Activated naive CD8-positive, alpha-beta T cell (primary cell): ENCODE results near the gene ALG12.
"Not testable (repeated sequence)": the region's sequence is repeated elsewhere in the genome, so short reads cannot be mapped to it uniquely, and the experiment has no call there.

Experiments
- H3K27ac Mint-ChIP-seq: one replicate; pipeline ENCODE4 v1.8.0; 2021; ENCODE audit warnings: mixed read lengths
- H3K27me3 Mint-ChIP-seq: one replicate; pipeline ENCODE4 v1.8.0; 2021; ENCODE audit warnings: mixed read lengths
- H3K36me3 Mint-ChIP-seq: one replicate; pipeline ENCODE4 v1.8.0; 2021; ENCODE audit warnings: mixed read lengths
- H3K4me1 Mint-ChIP-seq: one replicate; pipeline ENCODE4 v1.8.0; 2021; ENCODE audit warnings: low read depth, mixed read lengths
- H3K4me3 Mint-ChIP-seq: one replicate; pipeline ENCODE4 v1.8.0; 2021; ENCODE audit warnings: mild to moderate bottlenecking, mixed read lengths
- H3K9me3 Mint-ChIP-seq: one replicate; pipeline ENCODE4 v1.8.0; 2021; ENCODE audit warnings: low read depth, mixed read lengths

The ALG12 gene

DNA sequence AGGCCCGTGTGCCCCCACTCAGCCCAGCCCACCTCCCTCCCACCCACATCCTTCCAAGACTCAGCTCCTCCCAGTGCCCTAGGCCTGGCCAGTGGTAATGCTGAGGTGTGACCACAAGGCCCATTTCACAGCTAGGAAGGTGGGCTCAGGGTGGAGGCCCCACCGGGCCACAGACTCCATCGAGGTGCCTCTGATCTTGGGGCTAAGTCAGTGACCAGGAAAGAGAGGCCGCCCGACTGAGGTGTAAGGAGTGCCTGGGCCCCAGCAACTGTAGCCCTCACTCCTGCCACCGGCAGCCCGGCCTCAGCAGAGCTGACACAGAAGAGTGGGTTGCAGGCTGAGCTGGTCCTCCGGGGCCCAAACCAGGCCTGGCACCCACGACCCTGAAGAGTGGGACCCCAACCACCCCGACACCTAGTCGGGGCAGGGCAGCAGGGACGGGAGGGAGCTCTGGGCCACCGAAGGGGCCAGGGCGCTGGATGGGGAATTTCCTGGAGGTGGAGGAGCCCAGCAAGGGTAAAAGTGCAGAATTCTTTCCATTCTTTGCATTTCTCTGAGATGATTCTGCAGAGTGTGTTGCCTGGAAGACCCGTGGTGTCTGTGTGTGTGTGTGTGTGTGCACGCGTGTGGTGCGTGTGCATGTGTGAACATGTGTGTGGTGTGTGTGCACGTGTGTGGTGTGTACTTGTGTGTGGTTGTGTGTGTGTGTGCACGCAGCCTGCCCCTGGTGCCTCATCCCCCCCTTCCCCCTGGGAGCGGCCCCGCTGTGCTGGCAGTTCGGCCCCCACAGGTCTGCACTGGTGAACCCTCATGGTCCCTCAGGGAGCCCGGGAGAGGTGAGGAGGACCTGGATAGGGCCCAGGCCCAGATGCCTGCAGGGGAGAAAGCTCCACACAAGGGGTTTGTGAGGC, 34.0 kb upstream of the ALG12 start:
- Mint-ChIP-seq H3K9me3 (no peaks in the 10 kb centered on the region), H3K27ac (no peak overlapping the region)

DNA sequence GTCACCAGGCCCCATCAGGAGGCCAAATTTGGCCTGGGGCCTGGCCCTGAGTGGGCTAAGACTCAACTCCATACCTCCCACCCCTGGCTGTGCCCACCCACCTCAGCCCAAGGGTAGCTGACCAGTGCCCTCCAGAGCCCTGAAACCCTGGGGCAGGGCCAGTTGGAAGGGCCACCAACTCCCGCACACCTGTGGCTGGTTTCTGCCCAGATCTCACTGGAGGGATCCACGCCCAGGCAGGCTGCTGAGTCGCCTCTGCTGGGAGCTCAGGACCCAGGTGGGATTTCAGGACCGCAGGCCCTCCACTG, 33.4 kb upstream of the ALG12 start:
- Mint-ChIP-seq H3K27ac (no peak overlapping the region), H3K4me3 (no peak overlapping the region), H3K9me3 (no peaks in the 10 kb centered on the region), H3K36me3 (no peaks in the 10 kb centered on the region), H3K27me3 (no peaks in the 10 kb centered on the region), H3K4me1 (no peaks in the 10 kb centered on the region)

More for the DNA sequence above, 34.0 kb upstream of the ALG12 start:
- Mint-ChIP-seq H3K27me3 (no peaks in the 10 kb centered on the region), H3K36me3 (no peaks in the 10 kb centered on the region), H3K4me3 (no peak overlapping the region), H3K4me1 (no peaks in the 10 kb centered on the region)

DNA sequence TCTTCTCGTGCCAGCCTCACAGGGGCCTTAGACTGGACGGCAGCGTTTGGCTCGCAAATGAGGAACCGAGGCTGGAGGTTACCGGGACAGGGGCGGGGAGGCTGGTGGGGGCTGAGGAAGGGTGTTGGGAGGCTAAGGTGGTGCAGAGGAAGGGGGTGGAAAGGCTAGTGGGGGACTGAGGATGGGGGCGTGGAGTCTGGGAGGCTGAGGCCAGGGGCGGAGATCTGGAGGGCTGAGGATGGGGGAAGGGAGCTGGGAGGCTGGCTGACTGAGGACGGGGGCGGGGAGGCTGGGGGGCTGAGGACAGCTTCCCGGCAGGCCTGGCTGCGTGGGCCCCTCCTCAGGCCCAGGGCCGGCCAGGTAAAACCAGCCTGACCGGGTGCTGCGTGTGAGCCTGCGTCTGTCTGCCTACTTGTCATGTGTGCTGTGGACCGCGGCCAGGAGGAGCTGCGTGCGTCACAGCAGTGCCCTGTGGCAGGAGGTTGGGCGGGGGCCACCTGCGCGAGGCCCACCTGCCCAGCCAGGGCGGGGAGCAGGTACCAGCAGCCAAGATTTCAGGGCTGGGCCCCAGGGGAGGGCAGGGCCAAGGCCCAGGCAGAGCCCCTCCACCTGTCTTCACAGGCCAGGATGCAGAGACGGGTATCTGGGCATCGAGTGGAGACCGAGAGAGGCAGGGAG, 32.9 kb upstream of the ALG12 start:
- H3K9me3 Mint-ChIP-seq, result no peaks in the 10 kb centered on the region
- peaks cover 3% of the 10 kb centered on the region for H3K4me1 Mint-ChIP-seq
- H3K27me3 Mint-ChIP-seq, result no peaks in the 10 kb centered on the region
- no peaks in the 10 kb centered on the region for H3K36me3 Mint-ChIP-seq
- H3K27ac Mint-ChIP-seq, result no peak overlapping the region
- no peak overlapping the region for H3K4me3 Mint-ChIP-seq

DNA sequence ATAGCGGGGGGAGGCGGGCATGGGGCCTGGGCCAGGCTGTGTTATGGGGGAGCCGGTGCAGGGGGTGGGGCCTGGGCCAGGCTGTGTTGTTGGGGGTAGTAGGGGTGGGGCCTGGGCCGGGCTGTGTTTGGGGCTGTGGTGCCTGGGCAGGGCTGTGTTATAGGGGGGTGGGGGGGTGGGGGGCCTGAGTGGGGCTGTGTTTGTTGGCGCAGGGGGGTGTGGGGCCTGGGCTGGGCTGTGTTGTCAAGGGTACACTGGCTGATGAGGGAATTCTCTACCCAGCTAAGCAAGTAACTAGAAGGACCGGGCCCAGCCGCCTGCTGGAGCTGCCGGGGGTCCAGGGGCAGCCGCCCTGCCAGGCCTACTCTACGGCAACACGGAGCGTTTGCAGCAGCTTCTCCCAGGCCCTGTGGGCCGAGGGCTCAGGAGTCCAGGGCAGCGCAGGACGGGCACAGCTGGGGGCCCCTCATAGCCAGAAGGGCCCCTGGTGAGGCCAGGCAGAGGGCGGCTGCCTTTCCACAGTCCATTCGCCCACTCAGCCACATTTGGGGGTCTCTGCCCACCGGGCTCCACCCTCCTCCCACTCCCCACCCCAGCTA, 32.3 kb upstream of the ALG12 start:
- Mint-ChIP-seq H3K36me3 (no peaks in the 10 kb centered on the region), H3K27me3 (no peaks in the 10 kb centered on the region), H3K27ac (no peak overlapping the region), H3K4me1 (peaks cover 9% of the 10 kb centered on the region), H3K9me3 (no peaks in the 10 kb centered on the region), H3K4me3 (no peak overlapping the region)

DNA sequence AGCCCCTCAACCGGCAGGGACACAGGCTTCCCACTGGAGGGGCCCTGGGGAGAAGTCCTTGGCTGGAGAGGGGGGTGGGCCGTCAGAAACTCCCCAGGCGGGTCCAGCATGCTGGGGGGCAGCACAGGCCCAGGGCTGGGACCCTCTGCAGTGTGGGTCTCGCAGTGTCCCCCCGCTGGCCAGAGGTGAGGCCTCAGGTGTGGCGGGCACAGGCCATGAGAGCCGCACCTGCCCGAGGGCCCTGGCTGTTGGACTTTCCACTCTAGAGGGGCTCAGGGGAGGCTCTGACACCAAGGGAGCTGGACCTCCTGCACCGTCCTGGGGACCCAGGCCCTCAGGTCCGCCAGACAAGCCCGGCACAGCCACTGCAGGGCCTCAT, 31.7 kb upstream of the ALG12 start:
- H3K4me3 Mint-ChIP-seq, result no peak overlapping the region
- H3K9me3 Mint-ChIP-seq, result no peaks in the 10 kb centered on the region
- no peaks in the 10 kb centered on the region for H3K27me3 Mint-ChIP-seq
- peaks cover 11% of the 10 kb centered on the region for H3K4me1 Mint-ChIP-seq
- H3K27ac Mint-ChIP-seq, result no peak overlapping the region
- H3K36me3 Mint-ChIP-seq, result no peaks in the 10 kb centered on the region

DNA sequence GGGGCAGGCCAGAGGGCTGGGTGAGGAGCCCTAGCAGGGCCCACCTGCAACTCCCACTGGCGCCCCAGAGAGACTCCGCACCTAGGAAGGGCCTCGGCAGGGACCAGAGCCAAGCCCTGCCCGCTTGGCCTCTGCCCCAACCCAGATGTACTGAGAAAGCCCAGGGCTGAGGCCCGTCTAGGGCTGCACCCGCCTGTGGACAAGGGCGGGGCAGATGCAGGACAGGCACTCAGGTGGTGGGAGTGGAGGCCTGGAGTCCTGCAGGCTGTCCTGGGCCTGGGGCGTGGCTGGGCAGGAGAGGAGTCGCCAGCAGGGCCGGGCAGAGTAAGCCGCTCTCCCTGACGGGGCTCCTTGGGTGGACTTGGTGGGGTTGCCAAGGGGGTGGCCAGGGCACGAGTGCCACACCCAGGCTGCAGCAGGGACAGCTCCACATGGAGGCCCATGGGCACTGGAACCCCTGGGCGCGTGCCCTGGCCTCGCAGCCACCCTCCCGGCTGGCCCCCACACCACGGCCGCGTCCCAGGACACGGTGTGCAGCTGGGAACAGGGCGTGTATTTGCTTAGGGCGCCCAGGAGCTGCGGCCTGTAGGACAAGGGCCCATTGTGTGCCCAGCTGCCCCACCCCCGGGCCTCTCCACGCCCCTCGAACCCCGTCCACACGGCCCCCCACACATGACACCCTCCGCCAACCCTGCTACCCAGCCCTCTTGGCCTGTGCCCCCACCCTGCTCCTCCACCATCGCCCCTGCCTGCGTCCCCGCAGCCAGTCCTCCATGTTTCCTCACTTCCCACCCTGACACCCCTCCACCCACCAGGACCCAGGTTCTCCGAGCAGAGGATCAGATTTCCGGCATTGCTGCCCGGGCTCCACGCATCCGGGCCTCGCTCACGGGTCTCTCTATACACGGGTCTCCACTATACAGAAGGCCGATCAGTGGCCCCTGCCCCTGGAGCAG, 31.0 kb upstream of the ALG12 start:
- Mint-ChIP-seq H3K4me1 (peaks cover 11% of the 10 kb centered on the region), H3K9me3 (no peaks in the 10 kb centered on the region), H3K27me3 (no peaks in the 10 kb centered on the region), H3K4me3 (no peak overlapping the region), H3K36me3 (no peaks in the 10 kb centered on the region), H3K27ac (no peak overlapping the region)

DNA sequence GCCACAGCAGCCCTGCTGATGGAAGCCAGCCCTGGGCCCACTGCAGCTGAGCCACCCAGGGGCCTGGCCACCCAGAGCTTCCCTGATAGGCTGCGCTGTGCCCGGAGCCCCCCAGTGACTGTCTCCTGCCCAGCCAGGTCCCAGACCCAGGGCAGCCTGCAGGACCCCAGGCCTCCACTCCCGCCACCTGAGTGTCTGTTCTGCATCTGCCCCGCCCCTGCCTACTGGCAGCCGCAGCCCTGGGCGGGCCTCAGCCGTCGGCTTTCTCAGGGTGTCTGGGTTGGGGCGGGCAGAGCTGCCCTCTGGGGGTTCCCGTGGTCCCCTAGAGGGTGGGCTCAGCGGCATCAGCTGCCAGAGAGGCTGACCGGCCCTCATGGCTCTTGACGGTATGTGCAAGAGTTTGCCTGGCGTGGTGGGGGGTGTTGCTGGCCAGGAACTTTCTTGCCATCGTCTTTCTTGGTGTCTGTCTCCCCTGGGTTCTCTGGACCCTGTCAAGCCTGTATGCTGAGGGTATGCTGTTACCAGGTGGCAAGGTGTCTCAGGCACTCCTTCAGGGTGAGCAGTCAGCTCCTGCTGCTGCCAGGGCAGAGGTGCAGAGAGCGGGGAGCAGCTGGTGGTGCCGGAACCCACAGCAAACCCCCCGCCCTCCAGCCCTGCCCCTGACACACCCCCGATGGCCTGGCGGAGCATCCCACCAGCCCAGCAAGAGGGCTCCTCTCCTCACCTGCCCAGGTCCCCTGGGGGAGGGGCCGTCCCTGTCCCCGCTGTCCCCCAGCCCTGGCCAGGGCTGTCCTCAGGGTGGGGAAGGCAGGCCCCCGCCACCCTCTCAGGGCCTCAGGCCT, 30.1 kb upstream of the ALG12 start:
- H3K27me3 Mint-ChIP-seq, result no peaks in the 10 kb centered on the region
- no peak overlapping the region for H3K4me3 Mint-ChIP-seq
- H3K9me3 Mint-ChIP-seq, result no peaks in the 10 kb centered on the region
- no peaks in the 10 kb centered on the region for H3K36me3 Mint-ChIP-seq
- peaks cover 12% of the 10 kb centered on the region for H3K4me1 Mint-ChIP-seq
- no peak overlapping the region for H3K27ac Mint-ChIP-seq

DNA sequence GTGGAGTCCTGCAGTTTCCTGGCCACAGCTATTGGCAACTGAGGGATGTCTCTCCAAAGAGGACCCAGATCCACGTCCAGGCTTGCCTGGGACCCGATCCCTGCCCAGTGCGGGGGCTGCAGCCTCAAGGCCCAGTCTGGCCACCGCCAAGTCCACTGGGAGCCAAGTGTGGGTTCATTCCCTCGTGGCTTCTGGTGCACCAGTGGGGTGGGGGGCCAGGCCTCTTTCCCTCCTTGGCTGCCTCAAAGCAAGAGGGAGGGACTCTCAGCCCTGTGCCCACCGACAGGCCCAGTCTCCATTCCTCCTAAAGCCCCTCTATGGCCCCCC, 29.0 kb upstream of the ALG12 start:
- H3K9me3 Mint-ChIP-seq, result no peaks in the 10 kb centered on the region
- no peak overlapping the region for H3K27ac Mint-ChIP-seq
- no peaks in the 10 kb centered on the region for H3K27me3 Mint-ChIP-seq
- H3K4me1 Mint-ChIP-seq, result peaks cover 12% of the 10 kb centered on the region
- no peaks in the 10 kb centered on the region for H3K36me3 Mint-ChIP-seq
- H3K4me3 Mint-ChIP-seq, result no peak overlapping the region

DNA sequence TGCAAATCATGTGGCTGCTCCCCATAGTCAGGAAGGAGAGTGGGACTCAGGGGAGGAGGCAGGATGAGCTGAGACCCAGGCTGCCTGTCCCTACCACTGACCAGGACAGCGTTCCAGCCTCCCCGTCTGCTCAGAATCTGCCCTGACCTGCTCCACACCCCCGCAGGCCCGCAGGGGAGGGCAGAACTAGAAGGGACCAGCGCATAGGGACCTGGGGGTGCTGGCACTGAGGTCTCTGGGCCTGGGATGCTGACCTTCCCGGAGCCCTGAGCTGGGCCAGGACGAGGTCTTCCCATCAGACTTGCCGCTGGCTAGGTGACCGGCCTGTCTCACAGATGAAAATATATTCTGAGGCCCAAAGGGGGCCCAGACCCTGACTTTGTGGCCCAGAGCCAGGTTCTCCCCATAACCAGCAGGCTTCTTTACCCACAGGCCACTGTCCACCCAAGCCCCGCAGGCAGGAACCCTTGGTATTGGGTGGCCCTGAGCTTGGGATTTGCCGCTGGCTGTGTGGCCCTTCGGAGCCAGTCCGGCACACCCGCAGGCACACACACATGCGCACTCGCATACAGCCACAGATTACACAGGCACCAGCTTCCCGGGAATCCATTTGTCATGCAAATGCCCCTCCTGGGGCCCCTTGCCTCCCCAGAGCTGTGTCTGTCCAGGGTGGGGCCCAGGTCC, 28.5 kb upstream of the ALG12 start:
- H3K4me3 Mint-ChIP-seq, result no peak overlapping the region
- no peaks in the 10 kb centered on the region for H3K27me3 Mint-ChIP-seq
- H3K4me1 Mint-ChIP-seq, result peaks cover 12% of the 10 kb centered on the region
- no peaks in the 10 kb centered on the region for H3K36me3 Mint-ChIP-seq
- H3K27ac Mint-ChIP-seq, result no peak overlapping the region
- no peaks in the 10 kb centered on the region for H3K9me3 Mint-ChIP-seq

DNA sequence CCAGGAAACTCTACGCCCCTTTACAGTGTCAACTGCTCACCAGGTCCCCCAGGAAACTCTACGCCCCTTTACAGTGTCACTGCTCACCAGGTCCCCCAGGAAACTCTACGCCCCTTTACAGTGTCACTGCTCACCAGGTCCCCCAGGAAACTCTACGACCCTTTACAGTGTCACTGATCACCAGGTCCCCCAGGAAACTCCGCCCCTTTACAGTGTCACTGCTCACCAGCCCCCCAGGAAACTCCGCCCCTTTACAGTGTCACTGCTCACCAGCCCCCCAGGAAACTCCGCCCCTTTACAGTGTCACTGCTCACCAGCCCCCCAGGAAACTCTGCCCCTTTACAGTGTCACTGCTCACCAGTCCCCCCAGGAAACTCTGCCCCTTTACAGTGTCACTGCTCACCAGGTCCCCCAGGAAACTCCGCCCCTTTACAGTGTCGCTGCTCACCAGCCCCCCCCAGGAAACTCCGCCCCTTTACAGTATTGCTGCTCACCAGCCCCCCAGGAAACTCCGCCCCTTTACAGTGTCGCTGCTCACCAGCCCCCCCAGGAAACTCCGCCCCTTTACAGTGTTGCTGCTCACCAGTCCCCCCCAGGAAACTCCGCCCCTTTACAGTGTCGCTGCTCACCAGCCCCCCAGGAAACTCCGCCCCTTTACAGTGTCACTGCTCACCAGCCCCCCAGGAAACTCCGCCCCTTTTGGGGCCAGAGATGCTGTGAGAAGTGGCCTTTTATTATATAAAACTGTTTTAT, 27.0 kb upstream of the ALG12 start:
- Mint-ChIP-seq H3K27ac (peak overlapping the region; percentile 84), H3K4me1 (peaks cover 15% of the 10 kb centered on the region)
- H3K36me3 Mint-ChIP-seq, H3K9me3 Mint-ChIP-seq, H3K4me3 Mint-ChIP-seq, H3K27me3 Mint-ChIP-seq: not testable (repeated sequence)

DNA sequence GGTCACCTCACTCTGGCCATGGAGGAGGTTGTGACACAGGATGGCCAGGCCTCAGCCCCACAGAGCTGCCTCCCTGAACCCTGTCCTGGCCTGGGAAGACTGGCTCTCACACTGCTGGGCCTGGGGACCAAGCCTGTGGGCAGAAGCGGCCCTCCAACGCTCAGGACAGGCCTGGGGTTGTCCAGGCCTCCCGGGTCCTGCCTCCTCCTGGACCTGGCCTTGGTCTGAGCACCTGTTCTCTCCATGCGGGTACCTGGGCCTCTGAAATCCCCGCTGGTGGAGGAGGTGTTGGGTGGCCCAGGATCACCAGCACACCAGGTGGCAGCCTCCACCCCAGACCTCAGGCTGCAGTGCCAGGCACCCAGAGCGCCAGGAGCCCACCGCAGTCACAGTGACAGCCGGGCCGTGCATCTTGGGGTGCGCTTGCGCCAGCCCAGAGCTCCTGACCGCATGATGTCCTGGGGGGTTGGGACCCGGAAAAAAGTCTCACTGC, 26.2 kb upstream of the ALG12 start:
- peaks cover 15% of the 10 kb centered on the region for H3K4me1 Mint-ChIP-seq
- H3K27ac Mint-ChIP-seq, result no peak overlapping the region
- H3K9me3 Mint-ChIP-seq, result no peaks in the 10 kb centered on the region
- H3K4me3 Mint-ChIP-seq, result no peak overlapping the region
- no peaks in the 10 kb centered on the region for H3K36me3 Mint-ChIP-seq
- H3K27me3 Mint-ChIP-seq, result no peaks in the 10 kb centered on the region

DNA sequence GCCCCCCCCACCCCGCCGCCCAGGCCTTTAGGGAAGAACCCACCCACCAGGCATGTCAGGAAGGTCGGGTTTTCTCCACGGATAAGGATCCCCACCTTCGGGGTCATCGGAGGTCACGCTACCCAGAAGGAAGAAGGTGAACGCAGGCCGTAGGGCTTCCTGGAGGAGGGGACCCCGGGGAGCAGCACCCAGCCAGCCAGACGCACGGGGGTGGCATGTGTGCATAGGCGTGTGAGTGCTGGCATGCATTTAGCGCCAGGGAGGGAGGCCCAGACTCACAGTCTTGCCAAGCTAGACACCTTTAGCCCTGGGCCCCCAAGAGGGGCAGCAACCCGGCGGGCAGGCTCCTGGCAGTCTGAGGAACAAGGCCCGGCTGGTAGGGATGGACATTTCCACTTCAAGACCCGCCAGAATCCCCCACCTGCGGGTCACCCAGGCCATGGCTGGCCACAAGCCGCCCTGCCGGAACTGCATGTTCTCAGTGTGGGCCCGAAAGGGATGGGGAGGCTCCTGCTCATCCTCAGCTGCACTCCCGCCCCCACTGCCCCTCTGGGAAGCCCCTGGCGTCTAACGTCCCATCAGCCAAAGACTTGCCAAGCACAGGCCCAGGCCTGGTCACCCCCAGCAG, 25.6 kb upstream of the ALG12 start:
- H3K27ac Mint-ChIP-seq, result no peak overlapping the region
- no peaks in the 10 kb centered on the region for H3K27me3 Mint-ChIP-seq
- peaks cover 15% of the 10 kb centered on the region for H3K4me1 Mint-ChIP-seq
- H3K4me3 Mint-ChIP-seq, result no peak overlapping the region
- no peaks in the 10 kb centered on the region for H3K36me3 Mint-ChIP-seq
- H3K9me3 Mint-ChIP-seq, result no peaks in the 10 kb centered on the region

DNA sequence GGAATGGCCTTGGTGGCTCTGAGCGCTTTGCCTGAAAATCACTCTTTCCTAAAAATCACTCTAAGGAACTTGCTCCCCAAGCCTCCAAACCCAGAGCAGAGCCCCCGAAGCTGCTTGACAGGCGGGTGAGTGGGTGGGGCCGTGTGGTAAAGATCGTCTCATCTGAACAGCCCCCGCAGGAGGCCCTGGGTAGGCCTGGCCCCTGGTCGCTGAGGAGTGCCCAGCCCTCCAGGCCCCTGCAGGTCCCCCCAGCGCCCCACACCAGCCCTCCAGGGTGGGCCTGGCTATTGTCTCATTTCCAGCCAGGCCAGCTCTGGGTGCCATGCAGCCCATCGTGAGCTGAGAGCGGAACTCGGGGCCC, 25.1 kb upstream of the ALG12 start:
- Mint-ChIP-seq H3K9me3 (no peaks in the 10 kb centered on the region), H3K4me1 (peaks cover 15% of the 10 kb centered on the region), H3K27me3 (no peaks in the 10 kb centered on the region), H3K4me3 (no peak overlapping the region), H3K36me3 (no peaks in the 10 kb centered on the region), H3K27ac (no peak overlapping the region)
